GM23338 (cell line): ENCODE data around the gene ATP6V1E1.

Source experiments
- CTCF ChIP-seq, 2 experiments: fragments of 200-600 bp in 1 of 2; sonication (generic) in 1 of 2; conservative IDR thresholded peaks; 2 replicates each; pipeline versions ENCODE4 v1.5.1 to v1.6.1; 2016 to 2017; ENCODE audit warnings: antibody characterized with exemption in 2 of 2, low read depth in 2 of 2, mild to moderate bottlenecking in 2 of 2, moderate library complexity in 1 of 2
- POLR2AphosphoS5 ChIP-seq: IDR thresholded peaks from 2 replicates; pipeline ENCODE4 v1.6.1; 2016; ENCODE audit warnings: antibody characterized with exemption, low read depth
- REST ChIP-seq: IDR thresholded peaks from one replicate; pipeline ENCODE4 v1.6.1; 2018; ENCODE audit warnings: antibody characterized with exemption; ENCODE audit not compliant: unreplicated experiment

GRCh38 chr22:17637490-17638181 is 9.1 kb upstream of the ATP6V1E1 start:
- TF ChIP-seq REST (no peak), CTCF (conservative IDR thresholded peaks at IDR 0.05; ENCODE audit: low read depth in 2 of 2) (no peak), POLR2AphosphoS5 (no peak)
